Endodermal cell (in vitro differentiated cells): ENCODE data around the gene EPPIN. TPM values are rescaled to one million over a fixed set of nuclear protein-coding genes. Genes with fewer than 3 reads are reported as not detected.

ENCODE experiments used
- DNase-seq: peaks from one replicate; pipeline ENCODE4 v3.0.0-alpha.2; 2017
- H3K27ac ChIP-seq: 2 replicates; pipeline ENCODE4 v1.5.1; 2013; ENCODE audit warnings: mild to moderate bottlenecking, low read depth, low read length, moderate library complexity
- H3K27me3 ChIP-seq: 2 replicates; pipeline ENCODE4 v1.6.1; 2013; ENCODE audit warnings: mild to moderate bottlenecking, low read length, moderate library complexity; ENCODE audit not compliant: insufficient read depth, control insufficient read depth, poor library complexity, severe bottlenecking
- H3K36me3 ChIP-seq: 2 replicates; pipeline ENCODE4 v1.7.0; 2013; ENCODE audit warnings: mild to moderate bottlenecking, low read length, moderate library complexity; ENCODE audit not compliant: control insufficient read depth, insufficient read depth
- H3K4me1 ChIP-seq: one replicate; pipeline ENCODE4 v1.7.0; 2013; ENCODE audit warnings: low read length; ENCODE audit not compliant: control insufficient read depth, insufficient read depth
- H3K4me3 ChIP-seq: 2 replicates; pipeline ENCODE4 v1.5.1; 2013; ENCODE audit warnings: mild to moderate bottlenecking, low read length, moderate library complexity
- H3K9ac ChIP-seq: 2 replicates; pipeline ENCODE4 v1.6.1; 2013; ENCODE audit warnings: mild to moderate bottlenecking, low read length, moderate library complexity; ENCODE audit not compliant: poor library complexity, severe bottlenecking; ENCODE audit errors: extremely low read depth
- H3K9me3 ChIP-seq: 2 replicates; pipeline ENCODE4 v1.6.1; 2013; ENCODE audit warnings: mild to moderate bottlenecking, low read length, moderate library complexity; ENCODE audit not compliant: control insufficient read depth
- H3K27ac Mint-ChIP-seq: 2 replicates; pipeline ENCODE4 v1.8.0; 2020; ENCODE audit warnings: mixed read lengths
- H3K27me3 Mint-ChIP-seq: 2 replicates; pipeline ENCODE4 v1.8.0; 2021; ENCODE audit warnings: mild to moderate bottlenecking, mixed read lengths; ENCODE audit not compliant: insufficient read depth
- H3K36me3 Mint-ChIP-seq: 2 replicates; pipeline ENCODE4 v1.8.0; 2020; ENCODE audit warnings: low read depth, mixed read lengths
- H3K4me1 Mint-ChIP-seq: 2 replicates; pipeline ENCODE4 v1.8.0; 2020; ENCODE audit warnings: mixed read lengths
- H3K4me3 Mint-ChIP-seq: 2 replicates; pipeline ENCODE4 v1.8.0; 2020; ENCODE audit warnings: mild to moderate bottlenecking, moderate library complexity, mixed read lengths
- H3K9me3 Mint-ChIP-seq: 2 replicates; pipeline ENCODE4 v1.8.0; 2020; ENCODE audit warnings: mild to moderate bottlenecking, mixed read lengths
- WGBS, 2 experiments: methylation state at CpG; one replicate each; pipeline versions ENCODE4 v1.1.5 to v1.1.7; 2013; ENCODE audit warnings: missing lambda C conversion rate in 2 of 2, mixed read lengths in 1 of 2; ENCODE audit not compliant: insufficient coverage in 1 of 2, insufficient read length in 1 of 2; 5-methylcytosine and 5-hydroxymethylcytosine counted together
- total RNA-seq, 2 donors: library from RNA; stranded (reverse); fragmentation: NEBNext Ultra II Directional in 1 of 2; extraction: Animal tissue kit (Norgen Biotek cat#: 25700) in 1 of 2; gene quantifications; 2 replicates in 1 of 2; 3 replicates in 1 of 2; pipeline ENCODE4 v1.2.1, GENCODE V29; 2021
- TF ChIP-seq, protein P1 (sequence below): fragments of 200-600 bp; sonication (generic); conservative IDR thresholded peaks from 2 replicates; pipeline ENCODE4 v1.5.0; 2021; ENCODE audit warnings: antibody characterized with exemption, mild to moderate bottlenecking

Gene EPPIN
- total RNA-seq, 2 donors from 2014 or later: 0.18 TPM; not detected in 1

DNA sequence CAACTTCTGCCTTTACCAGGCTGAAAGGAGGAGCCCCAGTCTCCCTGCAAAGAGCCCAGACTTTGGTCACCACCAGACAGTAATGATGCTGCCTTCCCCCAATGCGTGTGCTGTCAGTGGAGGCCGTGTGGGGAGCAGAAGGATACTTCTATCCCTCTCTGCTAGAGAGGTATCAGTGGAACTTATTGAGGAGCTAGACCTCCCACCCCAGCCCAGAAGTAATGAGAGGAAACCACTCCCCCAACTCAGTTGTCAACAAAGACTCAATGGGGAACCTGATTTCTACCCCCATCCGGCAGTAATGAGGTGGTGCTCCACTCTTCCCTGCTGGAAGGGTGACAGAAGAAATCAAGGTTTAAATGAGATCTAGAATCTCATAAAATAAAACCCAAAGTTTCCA is 36.3 kb upstream of the EPPIN start:
- peaks cover 8% of the 10 kb centered on the region for H3K4me1 ChIP-seq
- no peaks in the 10 kb centered on the region for H3K36me3 ChIP-seq
- Mint-ChIP-seq H3K9me3 (peaks cover 7% of the 10 kb centered on the region), H3K4me3 (no peak overlapping the region), H3K4me1 (peaks cover 10% of the 10 kb centered on the region), H3K36me3 (no peaks in the 10 kb centered on the region), H3K27ac (no peak overlapping the region), H3K27me3 (peaks cover 3% of the 10 kb centered on the region)
- no peaks in the 10 kb centered on the region for H3K27me3 ChIP-seq
- peaks cover 5% of the 10 kb centered on the region for H3K9me3 ChIP-seq
- H3K4me3 ChIP-seq: peak overlapping the region; percentile 3
- no peak overlapping the region for H3K9ac ChIP-seq
- DNase-seq: peak; percentile 72
- TF ChIP-seq, protein P1, sequence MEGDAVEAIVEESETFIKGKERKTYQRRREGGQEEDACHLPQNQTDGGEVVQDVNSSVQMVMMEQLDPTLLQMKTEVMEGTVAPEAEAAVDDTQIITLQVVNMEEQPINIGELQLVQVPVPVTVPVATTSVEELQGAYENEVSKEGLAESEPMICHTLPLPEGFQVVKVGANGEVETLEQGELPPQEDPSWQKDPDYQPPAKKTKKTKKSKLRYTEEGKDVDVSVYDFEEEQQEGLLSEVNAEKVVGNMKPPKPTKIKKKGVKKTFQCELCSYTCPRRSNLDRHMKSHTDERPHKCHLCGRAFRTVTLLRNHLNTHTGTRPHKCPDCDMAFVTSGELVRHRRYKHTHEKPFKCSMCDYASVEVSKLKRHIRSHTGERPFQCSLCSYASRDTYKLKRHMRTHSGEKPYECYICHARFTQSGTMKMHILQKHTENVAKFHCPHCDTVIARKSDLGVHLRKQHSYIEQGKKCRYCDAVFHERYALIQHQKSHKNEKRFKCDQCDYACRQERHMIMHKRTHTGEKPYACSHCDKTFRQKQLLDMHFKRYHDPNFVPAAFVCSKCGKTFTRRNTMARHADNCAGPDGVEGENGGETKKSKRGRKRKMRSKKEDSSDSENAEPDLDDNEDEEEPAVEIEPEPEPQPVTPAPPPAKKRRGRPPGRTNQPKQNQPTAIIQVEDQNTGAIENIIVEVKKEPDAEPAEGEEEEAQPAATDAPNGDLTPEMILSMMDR: no peak
- WGBS, 2 experiments: 53 to 62% methylated on average over 2 to 3 of the region's 3 CpGs
- H3K27ac ChIP-seq: no peak overlapping the region

DNA sequence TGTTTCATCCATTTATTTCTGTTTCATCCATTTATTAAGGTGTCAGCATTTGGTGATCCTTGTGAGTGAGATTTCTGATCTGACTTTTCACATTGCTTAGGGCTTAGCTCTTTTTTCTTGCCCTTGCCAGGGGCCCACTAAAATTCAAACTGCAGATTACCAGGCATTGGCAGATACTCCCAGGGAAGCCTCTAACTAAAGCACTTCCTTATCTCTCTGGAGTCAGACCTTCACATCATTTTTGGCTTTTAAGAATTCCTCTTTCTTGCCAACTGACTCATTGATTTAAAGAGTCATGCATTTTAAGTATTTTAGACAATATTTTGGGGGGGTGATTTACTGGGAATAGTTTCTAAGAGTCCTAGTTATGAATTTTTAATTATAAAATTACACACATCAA is 34.5 kb upstream of the EPPIN start:
- Histone ChIP-seq H3K4me3 (no peak overlapping the region), H3K36me3 (no peaks in the 10 kb centered on the region), H3K4me1 (peaks cover 8% of the 10 kb centered on the region), H3K27ac (no peak overlapping the region), H3K27me3 (no peaks in the 10 kb centered on the region), H3K9me3 (no peaks in the 10 kb centered on the region), H3K9ac (no peak overlapping the region)
- H3K27ac Mint-ChIP-seq: no peak overlapping the region
- H3K27me3 Mint-ChIP-seq: no peaks in the 10 kb centered on the region
- peaks cover 2% of the 10 kb centered on the region for H3K9me3 Mint-ChIP-seq
- H3K36me3 Mint-ChIP-seq: no peaks in the 10 kb centered on the region
- no peak for DNase-seq
- peaks cover 20% of the 10 kb centered on the region for H3K4me1 Mint-ChIP-seq
- TF ChIP-seq, protein P1: no peak
- no peak overlapping the region for H3K4me3 Mint-ChIP-seq

DNA sequence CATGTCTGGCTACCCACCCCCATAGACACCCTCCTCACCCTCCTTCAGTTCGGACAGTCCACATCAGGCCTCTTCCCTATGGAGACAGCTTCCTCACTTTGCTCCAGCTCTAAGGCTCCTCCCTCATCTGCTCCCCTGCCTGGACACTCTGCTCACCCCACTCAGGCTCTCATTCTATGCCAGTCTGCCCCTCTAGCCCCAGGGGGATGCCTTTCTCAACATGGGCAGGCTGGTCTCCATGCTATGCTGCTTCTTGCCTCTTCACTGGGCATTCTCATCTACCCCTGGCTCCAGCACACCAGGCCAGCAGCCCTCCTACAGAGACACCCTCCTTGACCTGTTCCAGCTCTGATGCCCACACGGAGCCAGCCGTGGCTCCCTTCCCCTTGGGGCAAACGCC is 32.0 kb upstream of the EPPIN start, which contains the start of gene WFDC8:
Gene WFDC8, minus strand, starts transcription at position 101 of the 400 bp plus-strand sequence. Its CDS starts 37 bp downstream, at position 64.
- peaks cover 2% of the 10 kb centered on the region for H3K9me3 Mint-ChIP-seq
- H3K4me3 ChIP-seq: no peak within 1 kb of the TSS
- H3K27me3 ChIP-seq: no peaks in the 10 kb centered on the region
- H3K36me3 ChIP-seq: no peaks in the 10 kb centered on the region
- DNase-seq: no peak
- no peaks in the 10 kb centered on the region for H3K9me3 ChIP-seq
- H3K27ac Mint-ChIP-seq: peak within 1 kb of the TSS; percentile 77
- no peak within 1 kb of the TSS for H3K4me3 Mint-ChIP-seq
- H3K9ac ChIP-seq: no peak within 1 kb of the TSS
- H3K4me1 ChIP-seq: peaks cover 8% of the 10 kb centered on the region
- no peaks in the 10 kb centered on the region for H3K36me3 Mint-ChIP-seq
- TF ChIP-seq, protein P1: no peak
- peaks cover 21% of the 10 kb centered on the region for H3K4me1 Mint-ChIP-seq
- H3K27ac ChIP-seq: peak within 1 kb of the TSS; percentile 78
- WGBS, 2 experiments: 91 to 100% methylated on average over 3 to 4 of the region's 4 CpGs
- no peaks in the 10 kb centered on the region for H3K27me3 Mint-ChIP-seq
